LoVo (cell line): Measurements from ENCODE around the gene DLG2.

Experiments used
- DNase-seq: peaks from one replicate; pipeline ENCODE4 v3.0.0-alpha.2; 2016; ENCODE audit warnings: low spot score

DLG2 gene

GRCh38 chr11:84558085-84558905 lies 1068.8 kb downstream of the DLG2 start:
- DNase-seq, result peak; percentile 54

GRCh38 chr11:84552791-84553190 lies 1074.4 kb downstream of the DLG2 start:
- no peak for DNase-seq

GRCh38 chr11:84549217-84549616 lies 1077.9 kb downstream of the DLG2 start:
- DNase-seq, result no peak

GRCh38 chr11:84544566-84544965 lies 1082.6 kb downstream of the DLG2 start:
- no peak for DNase-seq

GRCh38 chr11:84543367-84544159 lies 1083.6 kb downstream of the DLG2 start:
- DNase-seq, result no peak

- DNase-seq, result no peak
These were observed 1085.3 kb downstream of the DLG2 start for GRCh38 chr11:84541731-84542340.

GRCh38 chr11:84536456-84536855 lies 1090.7 kb downstream of the DLG2 start:
- no peak for DNase-seq

- no peak for DNase-seq
These were observed 1094.8 kb downstream of the DLG2 start for GRCh38 chr11:84532364-84532763.

GRCh38 chr11:84526250-84526649 lies 1100.9 kb downstream of the DLG2 start:
- no peak for DNase-seq

GRCh38 chr11:84524422-84525051 lies 1102.6 kb downstream of the DLG2 start:
- no peak for DNase-seq

GRCh38 chr11:84522331-84522730 lies 1104.8 kb downstream of the DLG2 start:
- no peak for DNase-seq

- DNase-seq, result no peak
These were observed 1108.4 kb downstream of the DLG2 start for GRCh38 chr11:84518631-84519183.

- DNase-seq, result no peak
These were observed 1112.7 kb downstream of the DLG2 start for GRCh38 chr11:84514436-84514835.

GRCh38 chr11:84503503-84503902 lies 1123.6 kb downstream of the DLG2 start:
- DNase-seq, result no peak

GRCh38 chr11:84501750-84502149 lies 1125.4 kb downstream of the DLG2 start:
- no peak for DNase-seq

GRCh38 chr11:84497981-84498411 lies 1129.1 kb downstream of the DLG2 start:
- no peak for DNase-seq

GRCh38 chr11:84497181-84497580 lies 1130.0 kb downstream of the DLG2 start:
- no peak for DNase-seq

- DNase-seq, result no peak
These were observed 1131.0 kb downstream of the DLG2 start for GRCh38 chr11:84496122-84496521.

GRCh38 chr11:84480131-84480530 lies 1147.0 kb downstream of the DLG2 start:
- no peak for DNase-seq

- DNase-seq, result no peak
These were observed 1150.6 kb downstream of the DLG2 start for GRCh38 chr11:84476581-84476980.

- no peak for DNase-seq
These were observed 1155.6 kb downstream of the DLG2 start for GRCh38 chr11:84471501-84471900.

GRCh38 chr11:84468235-84468634 lies 1158.9 kb downstream of the DLG2 start:
- DNase-seq, result no peak
